ENCODE results near the gene ITGA8. TPM values are rescaled to one million over a fixed set of nuclear protein-coding genes. Genes with fewer than 3 reads are reported as not detected.

The ITGA8 gene
- total RNA-seq, 1 donor from 2014 or later = 6.9 TPM

- no peak overlapping the region for H3K4me3 Mint-ChIP-seq (ENCODE audit: unreplicated experiment)
- no peak overlapping the region for H3K27ac Mint-ChIP-seq (ENCODE audit: unreplicated experiment)
Measured at GRCh38 chr10:15652757-15653156, 67.0 kb downstream of the ITGA8 start.

GRCh38 chr10:15652117-15652516 lies 67.6 kb downstream of the ITGA8 start:
- Mint-ChIP-seq H3K4me3 (ENCODE audit: unreplicated experiment) (no peak overlapping the region), H3K27ac (ENCODE audit: unreplicated experiment) (peak overlapping the region; percentile 25), H3K27me3 (ENCODE audit: unreplicated experiment) (no peaks in the 10 kb centered on the region), H3K4me1 (ENCODE audit: unreplicated experiment) (peaks cover 11% of the 10 kb centered on the region), H3K9me3 (ENCODE audit: unreplicated experiment) (no peaks in the 10 kb centered on the region), H3K36me3 (ENCODE audit: unreplicated experiment) (no peaks in the 10 kb centered on the region)
- TF ChIP-seq CTCF (IDR thresholded peaks at IDR 0.05) = no peak
- no peak for DNase-seq (ENCODE audit: extremely low spot score, unreplicated experiment)

More at GRCh38 chr10:15652757-15653156, 67.0 kb downstream of the ITGA8 start:
- H3K36me3 Mint-ChIP-seq (ENCODE audit: unreplicated experiment) = no peaks in the 10 kb centered on the region
- DNase-seq (ENCODE audit: extremely low spot score, unreplicated experiment) = no peak
- peaks cover 11% of the 10 kb centered on the region for H3K4me1 Mint-ChIP-seq (ENCODE audit: unreplicated experiment)
- no peaks in the 10 kb centered on the region for H3K9me3 Mint-ChIP-seq (ENCODE audit: unreplicated experiment)
- no peaks in the 10 kb centered on the region for H3K27me3 Mint-ChIP-seq (ENCODE audit: unreplicated experiment)
- no peak for TF ChIP-seq CTCF (IDR thresholded peaks at IDR 0.05)

GRCh38 chr10:15651175-15651574 lies 68.5 kb downstream of the ITGA8 start:
- Mint-ChIP-seq H3K4me1 (ENCODE audit: unreplicated experiment) (peaks cover 19% of the 10 kb centered on the region), H3K27ac (ENCODE audit: unreplicated experiment) (no peak overlapping the region), H3K9me3 (ENCODE audit: unreplicated experiment) (no peaks in the 10 kb centered on the region), H3K27me3 (ENCODE audit: unreplicated experiment) (no peaks in the 10 kb centered on the region), H3K36me3 (ENCODE audit: unreplicated experiment) (no peaks in the 10 kb centered on the region), H3K4me3 (ENCODE audit: unreplicated experiment) (no peak overlapping the region)
- DNase-seq (ENCODE audit: extremely low spot score, unreplicated experiment) = no peak
- TF ChIP-seq CTCF (IDR thresholded peaks at IDR 0.05) = no peak

- H3K4me3 Mint-ChIP-seq (ENCODE audit: unreplicated experiment) = no peak overlapping the region
- no peaks in the 10 kb centered on the region for H3K36me3 Mint-ChIP-seq (ENCODE audit: unreplicated experiment)
- no peak for DNase-seq (ENCODE audit: extremely low spot score, unreplicated experiment)
- H3K9me3 Mint-ChIP-seq (ENCODE audit: unreplicated experiment) = no peaks in the 10 kb centered on the region
- H3K27ac Mint-ChIP-seq (ENCODE audit: unreplicated experiment) = no peak overlapping the region
- peaks cover 14% of the 10 kb centered on the region for H3K4me1 Mint-ChIP-seq (ENCODE audit: unreplicated experiment)
- TF ChIP-seq CTCF (IDR thresholded peaks at IDR 0.05) = no peak
- H3K27me3 Mint-ChIP-seq (ENCODE audit: unreplicated experiment) = no peaks in the 10 kb centered on the region
Measured at GRCh38 chr10:15642095-15642494, 77.6 kb downstream of the ITGA8 start.

GRCh38 chr10:15640536-15641085 lies 79.1 kb downstream of the ITGA8 start:
- Mint-ChIP-seq H3K4me3 (ENCODE audit: unreplicated experiment) (no peak overlapping the region), H3K36me3 (ENCODE audit: unreplicated experiment) (no peaks in the 10 kb centered on the region), H3K27ac (ENCODE audit: unreplicated experiment) (no peak overlapping the region), H3K4me1 (ENCODE audit: unreplicated experiment) (peaks cover 6% of the 10 kb centered on the region), H3K9me3 (ENCODE audit: unreplicated experiment) (no peaks in the 10 kb centered on the region), H3K27me3 (ENCODE audit: unreplicated experiment) (no peaks in the 10 kb centered on the region)
- no peak for DNase-seq (ENCODE audit: extremely low spot score, unreplicated experiment)
- no peak for TF ChIP-seq CTCF (IDR thresholded peaks at IDR 0.05)

Data from osteocyte (in vitro differentiated cells).